GM10266 (cell line): ENCODE results near the gene TMEM238L.

Source experiments
- DNase-seq: peaks from one replicate; pipeline ENCODE4 v3.0.0; 2012; ENCODE audit errors: extremely low spot score
- TF ChIP-seq, protein P1 (sequence below): IDR thresholded peaks from 2 replicates; pipeline ENCODE4 v1.5.1; 2012; ENCODE audit warnings: mild to moderate bottlenecking, low read depth; ENCODE audit not compliant: control insufficient read depth, insufficient read depth; ENCODE audit errors: missing control alignments

TMEM238L gene

DNA sequence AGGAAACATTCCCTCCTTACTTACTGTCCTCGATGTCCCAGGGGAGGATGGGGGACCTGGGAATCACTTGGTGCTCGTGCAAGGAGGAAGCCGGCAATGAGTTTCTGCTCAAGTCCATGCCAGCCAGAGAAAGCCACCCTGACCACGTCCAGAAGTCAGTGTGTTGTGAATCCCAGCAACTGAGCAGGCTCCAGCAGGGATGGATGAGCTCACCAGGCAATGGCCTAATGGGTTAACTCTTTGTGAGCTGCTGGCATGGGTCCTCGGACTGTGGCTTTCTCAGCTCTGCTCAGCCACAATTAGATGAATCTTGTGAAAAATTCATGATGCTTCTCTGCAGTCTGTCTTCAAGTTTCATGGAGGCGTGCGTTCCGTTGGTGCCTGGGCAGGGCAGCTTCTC, 34.0 kb upstream of the TMEM238L start, which contains the start of gene PIRT:
Gene PIRT (minus strand): TSS at position 167 of the 400 bp plus-strand sequence. CDS start 12,442 bp downstream, outside the sequence.
- TF ChIP-seq, protein P1, sequence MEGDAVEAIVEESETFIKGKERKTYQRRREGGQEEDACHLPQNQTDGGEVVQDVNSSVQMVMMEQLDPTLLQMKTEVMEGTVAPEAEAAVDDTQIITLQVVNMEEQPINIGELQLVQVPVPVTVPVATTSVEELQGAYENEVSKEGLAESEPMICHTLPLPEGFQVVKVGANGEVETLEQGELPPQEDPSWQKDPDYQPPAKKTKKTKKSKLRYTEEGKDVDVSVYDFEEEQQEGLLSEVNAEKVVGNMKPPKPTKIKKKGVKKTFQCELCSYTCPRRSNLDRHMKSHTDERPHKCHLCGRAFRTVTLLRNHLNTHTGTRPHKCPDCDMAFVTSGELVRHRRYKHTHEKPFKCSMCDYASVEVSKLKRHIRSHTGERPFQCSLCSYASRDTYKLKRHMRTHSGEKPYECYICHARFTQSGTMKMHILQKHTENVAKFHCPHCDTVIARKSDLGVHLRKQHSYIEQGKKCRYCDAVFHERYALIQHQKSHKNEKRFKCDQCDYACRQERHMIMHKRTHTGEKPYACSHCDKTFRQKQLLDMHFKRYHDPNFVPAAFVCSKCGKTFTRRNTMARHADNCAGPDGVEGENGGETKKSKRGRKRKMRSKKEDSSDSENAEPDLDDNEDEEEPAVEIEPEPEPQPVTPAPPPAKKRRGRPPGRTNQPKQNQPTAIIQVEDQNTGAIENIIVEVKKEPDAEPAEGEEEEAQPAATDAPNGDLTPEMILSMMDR, result no peak

DNA sequence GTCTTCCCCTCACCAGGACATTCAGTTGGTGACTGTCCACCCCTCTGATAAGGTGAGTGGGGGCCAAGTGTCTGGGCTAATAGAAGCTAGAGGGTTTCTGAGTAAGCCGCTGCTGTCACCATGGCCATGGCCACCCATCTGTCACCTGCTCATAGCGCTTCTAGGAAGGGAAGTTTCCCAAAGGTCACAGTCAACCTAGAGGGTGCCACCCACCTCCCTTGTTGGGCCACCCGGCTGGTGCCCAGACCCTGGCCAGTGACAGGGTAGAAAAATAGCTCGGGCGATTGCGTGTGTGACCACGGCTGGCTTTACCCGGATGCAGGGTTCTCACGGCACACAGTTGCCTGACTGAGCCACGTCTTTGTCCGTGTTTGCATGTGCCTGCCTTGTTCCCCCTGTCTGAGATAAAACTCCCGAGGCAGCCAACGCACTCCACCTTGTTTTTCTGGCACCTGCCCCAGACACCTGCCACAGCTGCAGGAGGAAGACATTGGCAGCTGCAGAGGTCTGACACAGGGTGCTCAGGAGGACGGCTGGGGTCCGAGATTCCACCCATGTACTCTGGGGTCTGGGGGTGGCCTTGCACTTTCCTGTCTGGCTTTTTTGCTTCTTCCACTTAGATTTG, 33.2 kb upstream of the TMEM238L start:
- TF ChIP-seq, protein P1, result no peak
- DNase-seq, result no peak

More for the DNA sequence above, 34.0 kb upstream of the TMEM238L start, which contains the start of gene PIRT:
- no peak for DNase-seq

DNA sequence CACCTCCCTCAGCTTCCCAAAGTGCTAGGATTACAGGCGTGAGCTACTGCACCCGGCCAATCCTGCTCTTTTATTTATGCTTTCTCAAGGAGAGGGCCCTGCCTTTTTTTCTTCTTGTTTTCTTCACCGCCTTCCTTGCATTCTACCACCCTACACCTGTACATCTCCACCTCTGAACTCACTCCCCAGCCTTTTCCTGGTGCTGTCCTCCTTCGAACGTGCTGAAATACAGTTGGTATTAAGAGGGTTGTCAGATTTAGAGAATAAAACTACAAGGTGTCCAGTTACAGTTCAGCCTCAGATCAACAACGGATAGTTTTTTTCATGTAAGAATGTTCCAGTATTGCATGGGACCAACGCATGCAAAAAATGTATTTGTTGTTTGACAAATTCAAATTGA, 32.2 kb upstream of the TMEM238L start:
- DNase-seq, result no peak
- TF ChIP-seq, protein P1, result no peak

DNA sequence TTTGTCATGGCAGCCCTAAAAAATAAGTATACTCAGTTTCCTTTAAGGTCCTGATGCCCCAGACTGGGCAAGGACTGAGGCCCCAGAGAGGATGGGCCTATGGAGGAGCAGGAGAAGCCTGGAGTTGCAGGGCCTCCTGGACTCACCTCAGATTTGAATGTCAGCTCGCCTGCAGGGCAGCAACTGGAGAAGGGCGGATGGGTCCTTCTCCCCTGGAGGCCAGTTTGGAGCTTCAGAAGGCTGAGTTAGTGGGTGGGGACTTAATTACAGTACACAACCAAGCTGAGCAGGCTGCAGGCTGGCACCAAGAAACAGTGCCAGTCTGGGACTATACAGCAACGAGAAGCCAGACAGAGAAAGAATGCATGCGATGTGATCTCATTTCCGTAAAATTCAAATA, 27.8 kb upstream of the TMEM238L start:
- TF ChIP-seq, protein P1, result no peak

DNA sequence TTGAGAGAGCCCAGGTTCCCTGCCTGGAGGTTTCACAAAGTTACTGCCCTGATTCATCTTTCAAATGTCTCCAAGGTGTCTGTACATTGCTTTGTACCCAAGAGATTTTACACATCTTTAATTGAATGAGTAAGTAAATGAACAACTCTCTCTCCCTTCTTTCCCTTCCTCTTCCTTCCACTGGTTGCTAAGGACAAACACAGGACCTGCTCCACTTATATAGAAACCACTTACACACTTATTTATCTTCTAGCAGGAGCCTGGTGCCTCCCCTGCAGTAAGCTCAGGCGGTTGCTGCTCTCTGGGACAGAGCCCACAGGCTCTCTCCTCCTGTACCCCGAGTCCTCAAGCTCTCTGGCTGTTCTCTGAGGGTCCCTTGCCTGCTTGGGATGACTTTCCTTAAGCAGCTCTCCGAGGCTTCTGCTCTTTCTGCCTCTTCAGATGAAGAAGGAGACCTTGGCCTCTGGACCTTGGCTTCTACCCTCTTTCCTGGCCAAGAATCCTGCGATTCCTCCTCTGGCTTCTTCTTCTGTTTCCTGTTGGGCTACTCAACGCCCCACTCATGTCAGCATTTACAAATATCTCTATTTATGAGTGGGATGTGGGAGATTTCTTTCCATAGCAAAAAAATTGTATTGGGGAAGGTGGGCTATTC, 24.1 kb upstream of the TMEM238L start:
- TF ChIP-seq, protein P1, result no peak
- DNase-seq, result no peak

More for the DNA sequence above, 27.8 kb upstream of the TMEM238L start:
- DNase-seq, result no peak

DNA sequence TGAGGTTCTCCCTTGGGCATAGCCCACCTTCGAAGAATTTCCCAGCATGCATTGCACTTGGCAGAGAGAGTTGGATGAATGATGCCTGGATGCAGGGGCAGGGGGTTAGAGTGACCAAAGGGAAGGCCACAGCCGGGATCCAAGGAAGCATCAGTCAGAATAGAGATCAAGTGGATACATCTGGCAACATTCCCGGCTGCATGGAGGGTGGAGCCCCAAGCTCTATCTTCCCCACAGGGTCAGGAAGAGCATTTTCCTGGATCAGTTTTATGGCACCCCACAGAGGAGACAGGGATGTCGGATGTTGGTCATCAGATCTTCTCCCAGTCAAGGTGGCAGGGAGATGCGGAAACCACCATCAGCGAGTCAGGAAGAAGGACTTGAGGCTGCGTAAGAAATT, 21.0 kb upstream of the TMEM238L start:
- no peak for DNase-seq
- TF ChIP-seq, protein P1, result no peak

DNA sequence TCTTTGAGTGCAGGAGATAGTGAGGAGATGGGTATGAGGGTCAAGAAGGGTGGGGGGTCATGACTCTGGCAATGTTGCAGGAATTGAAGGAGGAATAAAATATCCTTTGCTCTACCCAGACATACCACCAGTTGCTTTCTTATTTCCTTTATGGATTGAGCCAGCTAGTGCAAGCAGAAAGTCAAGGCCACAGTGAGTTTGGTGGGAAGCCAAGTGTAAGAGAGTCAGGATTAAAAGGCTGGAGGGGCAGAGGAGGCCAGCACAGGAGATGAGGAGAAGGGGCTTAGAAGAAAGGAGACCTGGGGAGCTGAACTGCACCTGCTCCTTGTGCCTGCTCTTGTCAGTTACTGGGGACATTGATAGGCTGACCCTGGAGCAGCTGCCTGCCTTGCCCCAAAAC, 17.9 kb upstream of the TMEM238L start:
- TF ChIP-seq, protein P1, result no peak
- no peak for DNase-seq
